Activated CD8-positive, alpha-beta T cell treated with anti-CD3 and anti-CD28 coated beads for 36 hours (primary cell): ENCODE results near the gene TTYH2. TPM values are rescaled to one million over a fixed set of nuclear protein-coding genes. Genes with fewer than 3 reads are reported as not detected.
A peak's percentile ranks its signal among the peaks of the same experiment; 100 is the strongest.

Source experiments
- ATAC-seq: fragments of 200-7000 bp; cut with Tn5 transposase; one replicate; pipeline ENCODE4 v1.10.0; 2021; ENCODE audit warnings: mild to moderate bottlenecking, moderate library complexity
- CTCF ChIA-PET: fragments of 350-600 bp; sonication (Branson Sonifier 250); formaldehyde crosslinking; loops from one replicate; lab custom pipeline; 2021; ENCODE audit warnings: antibody characterized with exemption; lab: Charles Lee
- POLR2A ChIA-PET: fragments of 350-600 bp; sonication (Branson Sonifier 250); formaldehyde crosslinking; loops from one replicate; lab custom pipeline; 2021; ENCODE audit warnings: antibody characterized with exemption; lab: Charles Lee
- DNase-seq: peaks from one replicate; pipeline ENCODE4 v3.0.0-alpha.2; 2020
- H3K27ac Mint-ChIP-seq: one replicate; pipeline ENCODE4 v1.8.0; 2021; ENCODE audit warnings: mild to moderate bottlenecking, mixed read lengths
- H3K27me3 Mint-ChIP-seq: one replicate; pipeline ENCODE4 v1.8.0; 2021; ENCODE audit warnings: mixed read lengths
- H3K36me3 Mint-ChIP-seq: one replicate; pipeline ENCODE4 v1.8.0; 2021; ENCODE audit warnings: low read depth, mixed read lengths
- H3K4me1 Mint-ChIP-seq: one replicate; pipeline ENCODE4 v1.8.0; 2021; ENCODE audit warnings: low read depth, mixed read lengths
- H3K4me3 Mint-ChIP-seq: one replicate; pipeline ENCODE4 v1.8.0; 2021; ENCODE audit warnings: mild to moderate bottlenecking, moderate library complexity, mixed read lengths
- H3K9me3 Mint-ChIP-seq: one replicate; pipeline ENCODE4 v1.8.0; 2021; ENCODE audit warnings: mixed read lengths
- intact Hi-C: fragments of 100-400 bp; cut with micrococcal nuclease; formaldehyde crosslinking; loops from one replicate; pipeline ENCODE4 v1.10.0; 2022
- total RNA-seq, 2 experiments: library from RNA; stranded (reverse); gene quantifications; one replicate each; pipeline ENCODE4 v1.2.3, GENCODE V29; 2021
- TF ChIP-seq, protein P1 (sequence below): fragments of 200-600 bp; IDR thresholded peaks from one replicate; pipeline ENCODE4 v1.8.0; 2022; ENCODE audit warnings: antibody characterized with exemption, mild to moderate bottlenecking

Gene TTYH2, protein sequence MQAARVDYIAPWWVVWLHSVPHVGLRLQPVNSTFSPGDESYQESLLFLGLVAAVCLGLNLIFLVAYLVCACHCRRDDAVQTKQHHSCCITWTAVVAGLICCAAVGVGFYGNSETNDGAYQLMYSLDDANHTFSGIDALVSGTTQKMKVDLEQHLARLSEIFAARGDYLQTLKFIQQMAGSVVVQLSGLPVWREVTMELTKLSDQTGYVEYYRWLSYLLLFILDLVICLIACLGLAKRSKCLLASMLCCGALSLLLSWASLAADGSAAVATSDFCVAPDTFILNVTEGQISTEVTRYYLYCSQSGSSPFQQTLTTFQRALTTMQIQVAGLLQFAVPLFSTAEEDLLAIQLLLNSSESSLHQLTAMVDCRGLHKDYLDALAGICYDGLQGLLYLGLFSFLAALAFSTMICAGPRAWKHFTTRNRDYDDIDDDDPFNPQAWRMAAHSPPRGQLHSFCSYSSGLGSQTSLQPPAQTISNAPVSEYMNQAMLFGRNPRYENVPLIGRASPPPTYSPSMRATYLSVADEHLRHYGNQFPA
- total RNA-seq, result 1 to 10 TPM; 3.4 to 4.9 TPM

DNA sequence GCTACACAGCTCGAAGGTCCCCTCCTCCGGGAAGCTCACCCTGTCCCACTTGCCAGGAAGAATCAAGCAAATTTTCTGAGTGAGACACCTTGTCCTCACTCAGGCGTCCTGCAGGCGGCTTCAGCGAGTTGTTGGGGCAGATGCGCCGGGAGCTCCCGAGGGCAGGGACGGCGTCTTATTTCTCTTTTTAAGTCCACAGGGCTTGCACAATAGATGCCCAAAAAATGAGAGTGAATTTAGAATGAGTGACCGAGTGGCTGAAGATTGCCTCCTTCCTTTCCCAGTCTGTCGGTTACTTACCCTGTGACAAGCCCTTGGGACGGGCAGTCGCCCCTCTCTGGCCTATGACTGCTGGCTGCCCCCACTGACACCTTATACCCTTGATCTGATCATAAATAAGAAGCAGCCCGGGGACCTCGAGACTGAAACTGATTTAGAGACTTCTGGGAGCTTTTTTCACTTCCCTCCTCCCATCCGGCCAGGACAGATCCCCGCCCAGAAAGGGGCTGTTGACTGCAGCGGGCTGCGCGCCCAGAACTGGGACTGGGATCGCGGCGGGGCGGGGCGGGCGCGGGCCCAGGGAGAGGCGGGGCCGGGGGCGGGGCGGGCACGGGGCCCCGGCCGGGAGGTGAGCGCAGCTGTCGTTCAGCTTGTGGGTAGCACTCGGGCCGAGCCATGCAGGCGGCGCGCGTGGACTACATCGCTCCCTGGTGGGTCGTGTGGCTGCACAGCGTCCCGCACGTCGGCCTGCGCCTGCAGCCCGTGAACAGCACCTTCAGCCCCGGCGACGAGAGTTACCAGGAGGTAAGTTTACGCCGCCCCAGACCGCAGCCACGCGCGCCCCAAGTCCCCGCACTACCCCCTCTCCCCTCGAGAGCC is at the start of gene TTYH2:
Gene TTYH2, plus strand, starts transcription at position 659 of the 879 bp plus-strand sequence. Its CDS starts 17 bp downstream, at position 676.
- H3K27ac Mint-ChIP-seq, result peak within 1 kb of the TSS; percentile 57
- peaks cover 25% of the 10 kb centered on the region for H3K36me3 Mint-ChIP-seq
- ATAC-seq (peak; percentile 61), DNase-seq (peak; percentile 65)
- no peaks in the 10 kb centered on the region for H3K9me3 Mint-ChIP-seq
- intact Hi-C loops, result loop anchor here (5.0 to 10.0 kb wide), 2 partner anchors 69 to 142 kb away; no protein-coding TSS in a partner anchor
- POLR2A ChIA-PET, result interaction anchor here (1.3 to 1.4 kb wide), 2 partner anchors 8 to 69 kb away, joined by 5 to 11 read pairs; no protein-coding TSS in a partner anchor
- H3K4me3 Mint-ChIP-seq, result peak within 1 kb of the TSS; percentile 74
- TF ChIP-seq, protein P1, sequence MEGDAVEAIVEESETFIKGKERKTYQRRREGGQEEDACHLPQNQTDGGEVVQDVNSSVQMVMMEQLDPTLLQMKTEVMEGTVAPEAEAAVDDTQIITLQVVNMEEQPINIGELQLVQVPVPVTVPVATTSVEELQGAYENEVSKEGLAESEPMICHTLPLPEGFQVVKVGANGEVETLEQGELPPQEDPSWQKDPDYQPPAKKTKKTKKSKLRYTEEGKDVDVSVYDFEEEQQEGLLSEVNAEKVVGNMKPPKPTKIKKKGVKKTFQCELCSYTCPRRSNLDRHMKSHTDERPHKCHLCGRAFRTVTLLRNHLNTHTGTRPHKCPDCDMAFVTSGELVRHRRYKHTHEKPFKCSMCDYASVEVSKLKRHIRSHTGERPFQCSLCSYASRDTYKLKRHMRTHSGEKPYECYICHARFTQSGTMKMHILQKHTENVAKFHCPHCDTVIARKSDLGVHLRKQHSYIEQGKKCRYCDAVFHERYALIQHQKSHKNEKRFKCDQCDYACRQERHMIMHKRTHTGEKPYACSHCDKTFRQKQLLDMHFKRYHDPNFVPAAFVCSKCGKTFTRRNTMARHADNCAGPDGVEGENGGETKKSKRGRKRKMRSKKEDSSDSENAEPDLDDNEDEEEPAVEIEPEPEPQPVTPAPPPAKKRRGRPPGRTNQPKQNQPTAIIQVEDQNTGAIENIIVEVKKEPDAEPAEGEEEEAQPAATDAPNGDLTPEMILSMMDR, result peak; percentile 45
- H3K4me1 Mint-ChIP-seq, result peaks cover 66% of the 10 kb centered on the region
- CTCF ChIA-PET, result interaction anchor here (0.6 to 3.0 kb wide), 3 partner anchors 13 to 83 kb away, joined by 3 to 9 read pairs (median 4); no protein-coding TSS in a partner anchor
- no peaks in the 10 kb centered on the region for H3K27me3 Mint-ChIP-seq

DNA sequence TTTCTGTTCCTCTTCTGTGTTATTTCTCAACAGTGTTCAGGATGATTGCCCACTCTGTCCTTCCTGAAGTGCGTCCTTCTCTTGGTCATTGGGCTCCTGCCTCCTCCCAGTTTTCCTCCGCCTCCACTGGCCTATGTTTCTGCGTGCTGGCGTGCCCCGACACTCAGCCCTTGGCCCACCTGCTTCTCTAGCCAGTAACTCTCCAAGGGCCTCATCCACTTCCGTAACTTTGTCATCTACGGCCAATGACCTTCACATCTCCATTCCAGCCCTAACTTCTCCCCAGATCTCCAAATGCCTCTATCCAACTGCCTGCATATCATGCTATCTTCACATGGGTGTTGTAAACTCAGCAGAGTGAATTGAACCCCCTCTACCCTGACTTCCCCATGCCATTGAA is 49.5 kb upstream of the TTYH2 start:
- ChIA-PET POLR2A (no interaction called here), CTCF (no interaction called here)
- no peak overlapping the region for H3K4me3 Mint-ChIP-seq
- H3K27ac Mint-ChIP-seq, result no peak overlapping the region
- intact Hi-C loops, result no loop called here
- no peak for ATAC-seq
- no peak for DNase-seq
- TF ChIP-seq, protein P1, result no peak
- H3K9me3 Mint-ChIP-seq, result no peaks in the 10 kb centered on the region
- H3K4me1 Mint-ChIP-seq, result peaks cover 4% of the 10 kb centered on the region
- H3K27me3 Mint-ChIP-seq, result peaks cover 4% of the 10 kb centered on the region
- no peaks in the 10 kb centered on the region for H3K36me3 Mint-ChIP-seq

DNA sequence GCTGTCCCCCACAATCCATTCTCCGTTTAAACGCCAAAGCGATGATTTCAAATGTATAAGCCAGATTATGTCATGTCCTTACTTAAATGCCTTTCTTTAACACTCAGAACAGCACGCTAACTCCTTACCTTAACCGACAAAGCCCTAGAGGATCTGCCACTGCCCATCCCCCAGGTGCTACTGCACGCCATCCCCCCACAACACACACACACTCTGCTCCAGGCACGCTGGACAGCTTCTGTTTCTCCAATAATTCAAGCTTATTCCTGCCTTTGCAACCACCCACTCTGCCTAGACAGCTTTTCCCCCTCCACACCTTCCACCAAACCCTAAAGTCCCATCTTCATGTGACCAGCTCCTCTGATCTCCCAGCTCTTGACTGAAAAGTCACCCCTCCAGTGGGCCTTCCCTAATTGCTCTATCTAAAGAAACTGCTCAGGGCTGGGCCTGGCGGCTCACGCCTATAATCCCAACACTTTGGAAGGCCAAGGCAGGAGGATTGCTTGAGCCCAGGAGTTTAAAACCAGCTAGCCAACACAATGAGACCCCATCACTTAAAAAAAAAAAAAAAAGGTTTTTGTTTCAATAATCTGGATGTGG is 48.8 kb upstream of the TTYH2 start:
- intact Hi-C loops, result no loop called here
- Mint-ChIP-seq H3K4me1 (peaks cover 4% of the 10 kb centered on the region), H3K27me3 (peaks cover 6% of the 10 kb centered on the region), H3K36me3 (no peaks in the 10 kb centered on the region), H3K27ac (no peak overlapping the region), H3K4me3 (no peak overlapping the region), H3K9me3 (no peaks in the 10 kb centered on the region)
- no peak for DNase-seq
- POLR2A ChIA-PET, result no interaction called here
- ATAC-seq, result no peak
- TF ChIP-seq, protein P1, result no peak
- CTCF ChIA-PET, result no interaction called here

DNA sequence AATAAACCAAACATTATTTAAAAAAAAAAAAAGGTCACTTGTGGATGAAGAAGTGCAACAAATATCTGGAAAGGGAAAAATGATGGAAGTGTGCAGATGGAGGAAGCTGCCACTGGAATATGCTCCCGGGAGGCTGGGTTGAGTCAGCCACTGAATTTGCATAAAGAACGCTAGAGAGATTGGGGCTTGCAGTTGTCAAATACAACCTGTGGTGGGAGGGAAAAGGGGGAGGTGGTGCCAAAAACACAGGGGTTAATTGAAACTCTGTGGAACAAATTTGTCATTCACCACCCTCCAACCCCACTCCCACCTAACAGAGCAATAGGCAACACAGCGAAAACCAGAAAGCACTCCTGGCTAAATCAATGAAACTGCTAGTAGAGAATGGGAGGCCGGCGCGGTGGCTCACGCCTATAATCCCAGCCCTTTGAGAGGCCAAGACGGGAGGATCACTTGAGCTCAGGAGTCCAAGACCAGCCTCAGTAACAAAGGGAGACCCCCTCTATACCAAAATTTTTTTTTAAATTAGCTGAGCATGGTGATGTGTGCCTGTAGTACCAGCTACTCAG is 47.5 kb upstream of the TTYH2 start:
- Mint-ChIP-seq H3K27me3 (peaks cover 8% of the 10 kb centered on the region), H3K4me3 (no peak overlapping the region), H3K4me1 (peaks cover 4% of the 10 kb centered on the region), H3K9me3 (no peaks in the 10 kb centered on the region), H3K36me3 (no peaks in the 10 kb centered on the region), H3K27ac (no peak overlapping the region)
- DNase-seq (peak; percentile 4), ATAC-seq (peak; percentile 27)
- TF ChIP-seq, protein P1, result no peak
- POLR2A ChIA-PET, result no interaction called here
- intact Hi-C loops, result no loop called here
- CTCF ChIA-PET, result no interaction called here
